GM23338 (cell line): Measurements from ENCODE around the gene APBA2. TPM values are rescaled to one million over a fixed set of nuclear protein-coding genes. Genes with fewer than 3 reads are reported as not detected.
A peak's percentile ranks its signal among the peaks of the same experiment; 100 is the strongest.

Source experiments
- ATAC-seq: fragments of 200-7000 bp; cut with Tn5 transposase; 3 replicates; pipeline ENCODE4 v1.9.1; 2020
- DNase-seq: peaks from one replicate; pipeline ENCODE4 v3.0.0-alpha.2; 2015; ENCODE audit warnings: low spot score
- H2AFZ ChIP-seq: fragments of 200-600 bp; sonication (generic); 2 replicates; pipeline ENCODE4 v1.8.0; 2016; ENCODE audit warnings: antibody characterized with exemption, mild to moderate bottlenecking, moderate library complexity
- H3F3A ChIP-seq: fragments of 200-600 bp; sonication (generic); replicated peaks from 2 replicates; pipeline ENCODE4 v1.8.0; 2017; ENCODE audit warnings: antibody characterized with exemption, mixed run types, low read depth
- H3K27ac ChIP-seq: fragments of 200-600 bp; sonication (generic); 2 replicates; pipeline ENCODE4 v1.6.1; 2016; ENCODE audit warnings: low read depth
- H3K27me3 ChIP-seq: fragments of 200-600 bp; sonication (generic); 2 replicates; pipeline ENCODE4 v1.8.0; 2016; ENCODE audit warnings: mild to moderate bottlenecking, mixed run types, moderate library complexity; ENCODE audit not compliant: insufficient read depth
- H3K36me3 ChIP-seq: fragments of 200-600 bp; sonication (generic); 2 replicates; pipeline ENCODE4 v1.8.0; 2016; ENCODE audit warnings: mild to moderate bottlenecking; ENCODE audit not compliant: insufficient read depth
- H3K4me1 ChIP-seq: fragments of 200-600 bp; sonication (generic); 2 replicates; pipeline ENCODE4 v1.8.0; 2016; ENCODE audit warnings: mild to moderate bottlenecking, moderate library complexity; ENCODE audit not compliant: insufficient read depth
- H3K4me2 ChIP-seq: fragments of 200-600 bp; sonication (generic); 2 replicates; pipeline ENCODE4 v1.7.1; 2017; ENCODE audit warnings: mixed run types
- H3K4me3 ChIP-seq: fragments of 200-600 bp; sonication (generic); 2 replicates; pipeline ENCODE4 v1.6.1; 2016; ENCODE audit warnings: mixed run types
- H3K79me2 ChIP-seq: fragments of 200-600 bp; sonication (generic); replicated peaks from 2 replicates; pipeline ENCODE4 v1.8.0; 2017; ENCODE audit warnings: mild to moderate bottlenecking; ENCODE audit not compliant: insufficient read depth
- H3K9me2 ChIP-seq: fragments of 200-600 bp; sonication (generic); 2 replicates; pipeline ENCODE4 v1.8.0; 2017; ENCODE audit not compliant: insufficient read depth
- H4K20me1 ChIP-seq: fragments of 200-600 bp; sonication (generic); replicated peaks from 2 replicates; pipeline ENCODE4 v1.8.0; 2017; ENCODE audit warnings: mild to moderate bottlenecking; ENCODE audit not compliant: insufficient read depth
- H3K27ac Mint-ChIP-seq: 2 replicates; pipeline ENCODE4 v1.8.0; 2020; ENCODE audit warnings: inconsistent platforms, mild to moderate bottlenecking, moderate library complexity, mixed read lengths
- H3K27me3 Mint-ChIP-seq: 3 replicates; pipeline ENCODE4 v1.8.0; 2022; ENCODE audit warnings: low read depth, mild to moderate bottlenecking, moderate library complexity, mixed read lengths, inconsistent platforms; ENCODE audit not compliant: insufficient read depth, poor library complexity
- H3K36me3 Mint-ChIP-seq: 3 replicates; pipeline ENCODE4 v1.8.0; 2021; ENCODE audit warnings: low read depth, mild to moderate bottlenecking, inconsistent platforms, moderate library complexity, mixed read lengths
- H3K4me1 Mint-ChIP-seq: 3 replicates; pipeline ENCODE4 v1.8.0; 2020; ENCODE audit warnings: mild to moderate bottlenecking, inconsistent platforms, mixed read lengths
- H3K4me3 Mint-ChIP-seq: 3 replicates; pipeline ENCODE4 v1.8.0; 2021; ENCODE audit warnings: moderate library complexity, mild to moderate bottlenecking, inconsistent platforms, mixed read lengths
- H3K9me3 Mint-ChIP-seq: 3 replicates; pipeline ENCODE4 v1.8.0; 2020; ENCODE audit warnings: moderate library complexity, mild to moderate bottlenecking, inconsistent platforms, mixed read lengths
- EZH2 ChIP-seq: fragments of 200-600 bp; sonication (generic); IDR thresholded peaks from one replicate; pipeline ENCODE4 v1.8.0; 2017; ENCODE audit warnings: antibody characterized with exemption, mild to moderate bottlenecking, low read depth; ENCODE audit not compliant: unreplicated experiment
- EZH2phosphoT487 ChIP-seq: fragments of 200-600 bp; sonication (generic); IDR thresholded peaks from one replicate; pipeline ENCODE4 v1.8.1; 2018; ENCODE audit warnings: antibody characterized with exemption; ENCODE audit not compliant: unreplicated experiment
- NANOG ChIP-seq: IDR thresholded peaks from 2 replicates; pipeline ENCODE4 v1.6.1; 2016; ENCODE audit warnings: antibody characterized with exemption, borderline replicate concordance
- ZNF114 ChIP-seq: fragments of 250-450 bp; sonication (Bioruptor Pico); IDR thresholded peaks from 2 replicates; pipeline ENCODE4 v1.5.0; 2020; ENCODE audit warnings: mild to moderate bottlenecking, moderate library complexity
- ZNF331 ChIP-seq: fragments of 250-450 bp; sonication (Bioruptor Pico); IDR thresholded peaks from 2 replicates; pipeline ENCODE4 v1.5.0; 2020; ENCODE audit warnings: low read depth, mild to moderate bottlenecking, moderate library complexity
- polyA plus RNA-seq: library from polyadenylated mRNA; unstranded; fragments of >200 nt; fragmentation: Nextera tagmentation; extraction: Ambion mirVana; gene quantifications from 2 replicates; pipeline ENCODE4 v1.2.1, GENCODE V29; 2016
- total RNA-seq: library from RNA; depleted of rRNA; stranded (reverse); fragments of >200 nt; shearing (Covaris generic); gene quantifications from 2 replicates; pipeline ENCODE4 v1.2.3, GENCODE V29; 2014
- TF ChIP-seq, protein P1 (sequence below), 2 experiments: fragments of 200-600 bp in 1 of 2; sonication (generic) in 1 of 2; conservative IDR thresholded peaks; 2 replicates each; pipeline versions ENCODE4 v1.5.1 to v1.6.1; 2016 to 2017; ENCODE audit warnings: antibody characterized with exemption in 2 of 2, low read depth in 2 of 2, mild to moderate bottlenecking in 2 of 2, moderate library complexity in 1 of 2
- TF ChIP-seq, protein P2 (sequence below): IDR thresholded peaks from 2 replicates; pipeline ENCODE4 v1.6.1; 2016; ENCODE audit warnings: antibody characterized with exemption
- TF ChIP-seq, protein P3 (sequence below): fragments of 250-450 bp; sonication (Bioruptor Pico); IDR thresholded peaks from 2 replicates; pipeline ENCODE4 v1.5.0; 2020; ENCODE audit warnings: mild to moderate bottlenecking, moderate library complexity

The APBA2 gene
- total and polyA plus RNA-seq, 2 experiments from 2014 or later: 5.9 to 24.7 TPM

DNA sequence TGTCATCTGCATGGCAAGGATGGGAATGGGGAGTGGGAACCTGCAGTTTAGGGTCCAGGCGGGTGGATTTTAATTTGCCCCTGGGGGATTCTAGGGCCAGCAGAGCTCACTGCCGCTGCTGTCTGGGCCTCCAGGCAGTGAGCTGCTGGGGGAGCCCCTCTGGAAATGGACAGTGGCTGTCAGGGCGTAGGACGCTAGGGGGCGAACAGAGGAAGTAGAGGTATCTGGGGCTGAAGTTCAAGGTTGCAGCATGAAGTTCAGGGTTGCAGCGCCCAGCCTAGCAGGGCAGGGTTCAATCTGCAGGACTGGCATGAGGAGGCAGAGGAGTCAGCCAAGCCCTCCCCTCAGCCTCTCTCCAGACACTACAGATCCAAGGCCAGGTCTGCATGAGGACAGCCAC is 49.5 kb downstream of the APBA2 start:
- Histone ChIP-seq H3K27ac (no peak overlapping the region), H3K4me1 (no peaks in the 10 kb centered on the region), H2AFZ (no peak overlapping the region), H3K9me2 (no peaks in the 10 kb centered on the region), H3K4me2 (no peak overlapping the region), H3F3A (no peaks in the 10 kb centered on the region), H3K36me3 (no peaks in the 10 kb centered on the region), H4K20me1 (no peaks in the 10 kb centered on the region), H3K4me3 (no peak overlapping the region), H3K79me2 (no peaks in the 10 kb centered on the region), H3K27me3 (no peaks in the 10 kb centered on the region)
- Mint-ChIP-seq H3K4me1 (peaks cover 24% of the 10 kb centered on the region), H3K9me3 (no peaks in the 10 kb centered on the region; the same call in 1 of the 3 replicates), H3K27ac (no peak overlapping the region), H3K27me3 (peaks cover 20% of the 10 kb centered on the region), H3K4me3 (no peak overlapping the region), H3K36me3 (peaks cover 8% of the 10 kb centered on the region; the same call in 2 of the 3 replicates)
- ATAC-seq (peak; percentile 90), DNase-seq (peak; percentile 85)
- TF ChIP-seq, protein P1, sequence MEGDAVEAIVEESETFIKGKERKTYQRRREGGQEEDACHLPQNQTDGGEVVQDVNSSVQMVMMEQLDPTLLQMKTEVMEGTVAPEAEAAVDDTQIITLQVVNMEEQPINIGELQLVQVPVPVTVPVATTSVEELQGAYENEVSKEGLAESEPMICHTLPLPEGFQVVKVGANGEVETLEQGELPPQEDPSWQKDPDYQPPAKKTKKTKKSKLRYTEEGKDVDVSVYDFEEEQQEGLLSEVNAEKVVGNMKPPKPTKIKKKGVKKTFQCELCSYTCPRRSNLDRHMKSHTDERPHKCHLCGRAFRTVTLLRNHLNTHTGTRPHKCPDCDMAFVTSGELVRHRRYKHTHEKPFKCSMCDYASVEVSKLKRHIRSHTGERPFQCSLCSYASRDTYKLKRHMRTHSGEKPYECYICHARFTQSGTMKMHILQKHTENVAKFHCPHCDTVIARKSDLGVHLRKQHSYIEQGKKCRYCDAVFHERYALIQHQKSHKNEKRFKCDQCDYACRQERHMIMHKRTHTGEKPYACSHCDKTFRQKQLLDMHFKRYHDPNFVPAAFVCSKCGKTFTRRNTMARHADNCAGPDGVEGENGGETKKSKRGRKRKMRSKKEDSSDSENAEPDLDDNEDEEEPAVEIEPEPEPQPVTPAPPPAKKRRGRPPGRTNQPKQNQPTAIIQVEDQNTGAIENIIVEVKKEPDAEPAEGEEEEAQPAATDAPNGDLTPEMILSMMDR (conservative IDR thresholded peaks at IDR 0.05; ENCODE audit: low read depth in 2 of 2): peak; percentile 65 to 86
- TF ChIP-seq, protein P2, sequence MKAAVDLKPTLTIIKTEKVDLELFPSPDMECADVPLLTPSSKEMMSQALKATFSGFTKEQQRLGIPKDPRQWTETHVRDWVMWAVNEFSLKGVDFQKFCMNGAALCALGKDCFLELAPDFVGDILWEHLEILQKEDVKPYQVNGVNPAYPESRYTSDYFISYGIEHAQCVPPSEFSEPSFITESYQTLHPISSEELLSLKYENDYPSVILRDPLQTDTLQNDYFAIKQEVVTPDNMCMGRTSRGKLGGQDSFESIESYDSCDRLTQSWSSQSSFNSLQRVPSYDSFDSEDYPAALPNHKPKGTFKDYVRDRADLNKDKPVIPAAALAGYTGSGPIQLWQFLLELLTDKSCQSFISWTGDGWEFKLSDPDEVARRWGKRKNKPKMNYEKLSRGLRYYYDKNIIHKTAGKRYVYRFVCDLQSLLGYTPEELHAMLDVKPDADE: 0 out of 2 replicates have a peak, but pooled peaks have one; percentile 21
- TF ChIP-seq NANOG (no peak), EZH2phosphoT487 (no peak), ZNF114 (CRISPR knock-in tag) (no peak)

DNA sequence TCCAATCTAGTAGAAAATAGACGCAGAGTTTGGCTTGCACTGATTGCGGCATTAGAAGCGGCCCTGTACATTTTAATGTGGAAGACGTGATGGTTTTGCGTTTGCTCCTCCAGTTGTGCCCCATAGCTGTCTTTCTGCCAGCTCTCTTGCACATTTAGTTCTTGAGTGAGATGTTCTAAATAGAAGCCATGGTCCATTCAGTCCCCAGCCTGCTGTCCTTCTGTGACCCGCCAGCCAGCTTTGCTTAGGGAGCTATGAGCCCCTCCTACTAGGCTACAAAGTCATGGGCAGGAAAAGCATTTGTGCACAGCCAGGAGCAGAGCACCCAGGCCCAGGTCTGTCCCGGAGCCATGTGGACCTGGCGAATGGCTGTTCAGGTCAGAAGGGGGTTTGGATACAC is 50.3 kb downstream of the APBA2 start:
- no peak for ATAC-seq
- no peaks in the 10 kb centered on the region for H3K27me3 ChIP-seq
- peaks cover 18% of the 10 kb centered on the region for H3K27me3 Mint-ChIP-seq
- no peaks in the 10 kb centered on the region for H3K4me1 ChIP-seq
- no peaks in the 10 kb centered on the region for H3K9me2 ChIP-seq
- H3K27ac ChIP-seq: no peak overlapping the region
- H3K4me2 ChIP-seq: no peak overlapping the region
- H4K20me1 ChIP-seq: no peaks in the 10 kb centered on the region
- no peaks in the 10 kb centered on the region; the same call in 1 of the 3 replicates for H3K9me3 Mint-ChIP-seq
- no peak overlapping the region for H3K4me3 ChIP-seq
- no peaks in the 10 kb centered on the region for H3K36me3 ChIP-seq
- peaks cover 24% of the 10 kb centered on the region for H3K4me1 Mint-ChIP-seq
- no peaks in the 10 kb centered on the region for H3K79me2 ChIP-seq
- H2AFZ ChIP-seq: no peak overlapping the region
- H3K36me3 Mint-ChIP-seq: peaks cover 10% of the 10 kb centered on the region; the same call in 2 of the 3 replicates
- no peak for DNase-seq
- H3K27ac Mint-ChIP-seq: no peak overlapping the region
- no peaks in the 10 kb centered on the region for H3F3A ChIP-seq
- no peak overlapping the region for H3K4me3 Mint-ChIP-seq
- TF ChIP-seq, protein P2: no peak
- no peak for TF ChIP-seq EZH2
- TF ChIP-seq ZNF114 (CRISPR knock-in tag): no peak
- TF ChIP-seq EZH2phosphoT487: no peak
- TF ChIP-seq, protein P3, sequence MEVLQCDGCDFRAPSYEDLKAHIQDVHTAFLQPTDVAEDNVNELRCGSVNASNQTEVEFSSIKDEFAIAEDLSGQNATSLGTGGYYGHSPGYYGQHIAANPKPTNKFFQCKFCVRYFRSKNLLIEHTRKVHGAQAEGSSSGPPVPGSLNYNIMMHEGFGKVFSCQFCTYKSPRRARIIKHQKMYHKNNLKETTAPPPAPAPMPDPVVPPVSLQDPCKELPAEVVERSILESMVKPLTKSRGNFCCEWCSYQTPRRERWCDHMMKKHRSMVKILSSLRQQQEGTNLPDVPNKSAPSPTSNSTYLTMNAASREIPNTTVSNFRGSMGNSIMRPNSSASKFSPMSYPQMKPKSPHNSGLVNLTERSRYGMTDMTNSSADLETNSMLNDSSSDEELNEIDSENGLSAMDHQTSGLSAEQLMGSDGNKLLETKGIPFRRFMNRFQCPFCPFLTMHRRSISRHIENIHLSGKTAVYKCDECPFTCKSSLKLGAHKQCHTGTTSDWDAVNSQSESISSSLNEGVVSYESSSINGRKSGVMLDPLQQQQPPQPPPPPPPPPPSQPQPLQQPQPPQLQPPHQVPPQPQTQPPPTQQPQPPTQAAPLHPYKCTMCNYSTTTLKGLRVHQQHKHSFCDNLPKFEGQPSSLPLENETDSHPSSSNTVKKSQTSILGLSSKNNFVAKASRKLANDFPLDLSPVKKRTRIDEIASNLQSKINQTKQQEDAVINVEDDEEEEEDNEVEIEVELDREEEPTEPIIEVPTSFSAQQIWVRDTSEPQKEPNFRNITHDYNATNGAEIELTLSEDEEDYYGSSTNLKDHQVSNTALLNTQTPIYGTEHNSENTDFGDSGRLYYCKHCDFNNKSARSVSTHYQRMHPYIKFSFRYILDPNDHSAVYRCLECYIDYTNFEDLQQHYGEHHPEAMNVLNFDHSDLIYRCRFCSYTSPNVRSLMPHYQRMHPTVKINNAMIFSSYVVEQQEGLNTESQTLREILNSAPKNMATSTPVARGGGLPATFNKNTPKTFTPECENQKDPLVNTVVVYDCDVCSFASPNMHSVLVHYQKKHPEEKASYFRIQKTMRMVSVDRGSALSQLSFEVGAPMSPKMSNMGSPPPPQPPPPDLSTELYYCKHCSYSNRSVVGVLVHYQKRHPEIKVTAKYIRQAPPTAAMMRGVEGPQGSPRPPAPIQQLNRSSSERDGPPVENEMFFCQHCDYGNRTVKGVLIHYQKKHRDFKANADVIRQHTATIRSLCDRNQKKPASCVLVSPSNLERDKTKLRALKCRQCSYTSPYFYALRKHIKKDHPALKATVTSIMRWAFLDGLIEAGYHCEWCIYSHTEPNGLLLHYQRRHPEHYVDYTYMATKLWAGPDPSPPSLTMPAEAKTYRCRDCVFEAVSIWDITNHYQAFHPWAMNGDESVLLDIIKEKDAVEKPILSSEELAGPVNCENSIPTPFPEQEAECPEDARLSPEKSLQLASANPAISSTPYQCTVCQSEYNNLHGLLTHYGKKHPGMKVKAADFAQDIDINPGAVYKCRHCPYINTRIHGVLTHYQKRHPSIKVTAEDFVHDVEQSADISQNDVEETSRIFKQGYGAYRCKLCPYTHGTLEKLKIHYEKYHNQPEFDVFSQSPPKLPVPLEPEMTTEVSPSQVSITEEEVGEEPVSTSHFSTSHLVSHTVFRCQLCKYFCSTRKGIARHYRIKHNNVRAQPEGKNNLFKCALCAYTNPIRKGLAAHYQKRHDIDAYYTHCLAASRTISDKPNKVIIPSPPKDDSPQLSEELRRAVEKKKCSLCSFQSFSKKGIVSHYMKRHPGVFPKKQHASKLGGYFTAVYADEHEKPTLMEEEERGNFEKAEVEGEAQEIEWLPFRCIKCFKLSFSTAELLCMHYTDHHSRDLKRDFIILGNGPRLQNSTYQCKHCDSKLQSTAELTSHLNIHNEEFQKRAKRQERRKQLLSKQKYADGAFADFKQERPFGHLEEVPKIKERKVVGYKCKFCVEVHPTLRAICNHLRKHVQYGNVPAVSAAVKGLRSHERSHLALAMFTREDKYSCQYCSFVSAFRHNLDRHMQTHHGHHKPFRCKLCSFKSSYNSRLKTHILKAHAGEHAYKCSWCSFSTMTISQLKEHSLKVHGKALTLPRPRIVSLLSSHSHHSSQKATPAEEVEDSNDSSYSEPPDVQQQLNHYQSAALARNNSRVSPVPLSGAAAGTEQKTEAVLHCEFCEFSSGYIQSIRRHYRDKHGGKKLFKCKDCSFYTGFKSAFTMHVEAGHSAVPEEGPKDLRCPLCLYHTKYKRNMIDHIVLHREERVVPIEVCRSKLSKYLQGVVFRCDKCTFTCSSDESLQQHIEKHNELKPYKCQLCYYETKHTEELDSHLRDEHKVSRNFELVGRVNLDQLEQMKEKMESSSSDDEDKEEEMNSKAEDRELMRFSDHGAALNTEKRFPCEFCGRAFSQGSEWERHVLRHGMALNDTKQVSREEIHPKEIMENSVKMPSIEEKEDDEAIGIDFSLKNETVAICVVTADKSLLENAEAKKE (CRISPR knock-in tag): no peak
- TF ChIP-seq ZNF331 (CRISPR knock-in tag): no peak
- TF ChIP-seq NANOG: no peak
